Glutamatergic neuron (in vitro differentiated cells): ENCODE data around the gene FAM221B. TPM values are rescaled to one million over a fixed set of nuclear protein-coding genes. Genes with fewer than 3 reads are reported as not detected.
A peak's percentile ranks its signal among the peaks of the same experiment; 100 is the strongest.

Experiments used
- DNase-seq: peaks from one replicate; pipeline ENCODE4 v3.0.0; 2022
- H3K27ac Mint-ChIP-seq: one replicate; pipeline ENCODE4 v1.8.0; 2020; ENCODE audit warnings: mild to moderate bottlenecking, mixed read lengths, inconsistent platforms; ENCODE audit not compliant: unreplicated experiment
- H3K27me3 Mint-ChIP-seq: one replicate; pipeline ENCODE4 v1.8.0; 2020; ENCODE audit warnings: mild to moderate bottlenecking, moderate library complexity, mixed read lengths, inconsistent platforms; ENCODE audit not compliant: unreplicated experiment
- H3K36me3 Mint-ChIP-seq: one replicate; pipeline ENCODE4 v1.8.0; 2020; ENCODE audit warnings: mild to moderate bottlenecking, mixed read lengths, inconsistent platforms; ENCODE audit not compliant: unreplicated experiment
- H3K4me1 Mint-ChIP-seq: one replicate; pipeline ENCODE4 v1.8.0; 2020; ENCODE audit warnings: mild to moderate bottlenecking, low read depth, mixed read lengths, inconsistent platforms; ENCODE audit not compliant: unreplicated experiment
- H3K4me3 Mint-ChIP-seq: one replicate; pipeline ENCODE4 v1.8.0; 2020; ENCODE audit warnings: mild to moderate bottlenecking, mixed read lengths, inconsistent platforms; ENCODE audit not compliant: unreplicated experiment
- H3K9me3 Mint-ChIP-seq: one replicate; pipeline ENCODE4 v1.8.0; 2020; ENCODE audit warnings: mild to moderate bottlenecking, moderate library complexity, mixed read lengths, inconsistent platforms; ENCODE audit not compliant: unreplicated experiment
- CTCF ChIP-seq: fragments of 200-600 bp; sonication (generic); IDR thresholded peaks from one replicate; pipeline ENCODE4 v1.5.0; 2021; ENCODE audit not compliant: partially characterized antibody, unreplicated experiment
- total RNA-seq: library from RNA; stranded (reverse); fragmentation: NEBNext Ultra II Directional; extraction: Animal tissue kit (Norgen Biotek cat#: 25700); gene quantifications from one replicate; pipeline ENCODE4 v1.2.1, GENCODE V29; 2021; ENCODE audit not compliant: unreplicated experiment

FAM221B gene
- total RNA-seq, 1 donor from 2014 or later = not detected

- Mint-ChIP-seq H3K4me3 (peak overlapping the region; percentile 83), H3K9me3 (peaks cover 17% of the 10 kb centered on the region), H3K27me3 (peaks cover 21% of the 10 kb centered on the region), H3K27ac (peak overlapping the region; percentile 86), H3K36me3 (no peaks in the 10 kb centered on the region), H3K4me1 (peaks cover 51% of the 10 kb centered on the region)
- peak; percentile 81 for DNase-seq
- TF ChIP-seq CTCF = peak; percentile 40
Observed at GRCh38 chr9:35814106-35814840, 14.3 kb downstream of the FAM221B start.

GRCh38 chr9:35813434-35814105, 15.0 kb downstream of the FAM221B start:
- no peak for TF ChIP-seq CTCF
- Mint-ChIP-seq H3K4me1 (peaks cover 51% of the 10 kb centered on the region), H3K27me3 (peaks cover 21% of the 10 kb centered on the region), H3K9me3 (peaks cover 17% of the 10 kb centered on the region), H3K4me3 (peak overlapping the region; percentile 75), H3K27ac (peak overlapping the region; percentile 41), H3K36me3 (no peaks in the 10 kb centered on the region)
- no peak for DNase-seq

- Mint-ChIP-seq H3K9me3 (peaks cover 22% of the 10 kb centered on the region), H3K36me3 (no peaks in the 10 kb centered on the region), H3K4me3 (peak within 1 kb of the TSS; percentile 75), H3K27ac (peak within 1 kb of the TSS; percentile 76), H3K27me3 (peaks cover 16% of the 10 kb centered on the region), H3K4me1 (peaks cover 38% of the 10 kb centered on the region)
- DNase-seq = peak; percentile 90
- TF ChIP-seq CTCF = no peak
Observed at GRCh38 chr9:35812025-35812602, 16.4 kb downstream of the FAM221B start, which contains the start of gene SPAG8. SPAG8 (minus strand) TSS chr9:35812262; CDS start chr9:35812147, 115 bp downstream.

GRCh38 chr9:35811381-35812024, 17.0 kb downstream of the FAM221B start:
- no peak for TF ChIP-seq CTCF
- H3K4me3 Mint-ChIP-seq = peak overlapping the region; percentile 75
- H3K27me3 Mint-ChIP-seq = peaks cover 11% of the 10 kb centered on the region
- no peaks in the 10 kb centered on the region for H3K36me3 Mint-ChIP-seq
- no peak for DNase-seq
- H3K27ac Mint-ChIP-seq = peak overlapping the region; percentile 76
- H3K4me1 Mint-ChIP-seq = peaks cover 31% of the 10 kb centered on the region
- H3K9me3 Mint-ChIP-seq = peaks cover 22% of the 10 kb centered on the region
